SIG-M5 treated with dmso at 0.1 percent for 504 hours (cell line): ENCODE measurements around the gene OR6C76.

Experiments
- DNase-seq: peaks from one replicate; lab custom pipeline; 2025; ENCODE audit not compliant: unreplicated experiment; lab: John Stamatoyannopoulos, UW

The OR6C76 gene

GRCh38 chr12:55467836-55468235 is 41.8 kb downstream of the OR6C76 start:
- DNase-seq: peak; percentile 16

- DNase-seq: peak; percentile 7
Measured at GRCh38 chr12:55469291-55469690, 43.2 kb downstream of the OR6C76 start.

- no peak for DNase-seq
Measured at GRCh38 chr12:55470088-55470829, 44.2 kb downstream of the OR6C76 start, which contains the start of gene OR6C70. TSS of gene OR6C70 (minus strand) at chr12:55470138. CDS start at chr12:55470138, 0 bp downstream.

GRCh38 chr12:55472264-55472663 is 46.2 kb downstream of the OR6C76 start:
- no peak for DNase-seq
